Activated CD8-positive, alpha-beta memory T cell treated with anti-CD3 and anti-CD28 coated beads, Interleukin-2, amount 50 U/mL, for 48 hours (primary cell): ENCODE data around the gene PAN3.

Experiments
- DNase-seq: peaks from one replicate; pipeline ENCODE4 v3.0.0-alpha.2; 2020

PAN3 gene

DNA sequence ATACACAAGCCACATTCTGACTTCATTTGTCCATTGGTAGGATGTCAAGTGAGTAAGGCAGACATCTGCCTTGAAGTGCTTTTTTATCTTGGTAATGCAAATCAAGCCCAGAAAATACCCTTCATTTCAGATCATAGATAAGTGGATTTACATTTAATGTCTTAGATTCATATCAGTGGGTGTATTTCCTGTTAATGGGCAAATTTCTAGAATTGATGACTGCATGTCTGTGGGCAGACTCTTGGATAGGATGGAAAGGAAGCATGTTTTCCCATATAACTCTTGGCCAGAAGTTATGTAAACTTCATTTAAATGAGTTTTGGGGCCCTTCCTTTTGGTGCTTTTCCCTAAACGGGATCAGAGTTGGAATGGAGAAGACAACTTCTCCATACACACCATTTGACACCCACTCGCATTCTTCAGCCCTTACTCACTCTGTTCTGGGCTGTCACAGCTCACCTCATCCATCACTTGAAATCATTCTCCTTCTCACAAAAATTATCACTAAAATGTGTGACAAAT is 202.0 kb downstream of the PAN3 start:
- no peak for DNase-seq

DNA sequence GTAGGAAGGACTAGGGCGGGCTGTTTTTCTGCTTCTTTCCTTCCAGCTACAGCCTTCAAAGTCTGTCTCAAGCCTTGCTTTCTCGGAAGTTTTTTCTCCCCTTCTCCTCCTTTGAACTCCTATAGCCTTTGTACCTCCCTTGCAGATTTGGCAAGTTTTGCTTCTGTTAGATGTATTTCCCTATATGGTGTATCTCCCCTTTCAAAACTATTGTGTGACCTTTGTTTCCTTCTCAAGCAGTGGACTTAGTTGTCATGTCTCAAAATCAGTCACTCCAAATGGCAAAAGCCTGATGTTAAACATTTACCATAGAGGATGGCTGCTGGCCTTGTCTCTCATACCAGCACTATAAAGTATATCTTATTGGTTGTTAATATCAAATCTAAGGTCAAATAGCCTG is 203.9 kb downstream of the PAN3 start:
- DNase-seq: no peak

DNA sequence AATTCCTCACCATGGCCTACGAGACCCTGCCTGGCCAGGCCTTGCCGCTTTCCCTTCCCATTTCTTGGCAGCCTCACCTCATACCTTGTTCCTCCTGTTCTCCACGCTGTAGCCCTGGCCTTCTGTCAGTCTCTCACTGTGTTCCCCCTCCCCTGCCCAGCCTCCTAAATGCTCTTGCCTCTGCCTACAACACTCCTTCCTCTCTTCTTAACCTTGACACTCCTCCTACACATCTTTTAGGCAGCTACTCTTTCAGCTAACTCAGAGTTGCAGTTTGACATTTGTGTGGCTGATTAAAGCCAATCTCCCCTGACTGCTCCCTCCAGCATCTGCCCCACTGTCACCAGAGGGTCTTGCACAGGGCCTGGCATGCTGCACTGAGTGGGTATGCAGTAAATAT is 205.8 kb downstream of the PAN3 start:
- no peak for DNase-seq
